K562 (cell line): ENCODE data around the gene PTPRE. TPM values are rescaled to one million over a fixed set of nuclear protein-coding genes. Genes with fewer than 3 reads are reported as not detected.

Experiments
- ATAC-seq: fragments of 200-7000 bp; cut with Tn5 transposase; 3 replicates; pipeline ENCODE4 v1.9.1; 2020; ENCODE audit warnings: moderate library complexity
- BruUV-seq: library from RNA; stranded (reverse); fragments of 400-500 nt; replicated peaks from 2 replicates; lab custom pipeline; 2021; lab: Mats Ljungman, UMichigan
- CTCF ChIA-PET: fragments of 300-600 bp; formaldehyde crosslinking; extraction: SDS; loops from one replicate; lab custom pipeline; 2021; ENCODE audit warnings: low intra/inter-chr PET ratio; lab: Yijun Ruan, JAX
- POLR2A ChIA-PET: fragments of 300-600, 350-650 bp; sonication (Branson Sonifier 250); formaldehyde crosslinking; extraction: SDS; loops from one replicate; lab custom pipeline; 2021; ENCODE audit warnings: antibody characterized with exemption, inconsistent platforms; lab: Yijun Ruan, JAX
- DNase-seq, 4 experiments: peaks; one replicate each; pipeline versions ENCODE4 v3.0.0 to v3.0.0-alpha.2; 2011 to 2018; ENCODE audit warnings: low spot score in 3 of 4, mixed read lengths in 3 of 4; ENCODE audit errors: extremely low read depth in 1 of 4
- FAIRE-seq: peaks from 2 replicates; lab custom pipeline; 2011; peaks lifted over from hg19 to GRCh38; lab: Jason Lieb, UNC
- H2AFZ ChIP-seq: 2 replicates; pipeline ENCODE4 v1.6.0; 2011; ENCODE audit warnings: low read depth, low read length, control low read depth, inconsistent platforms
- H3K27ac ChIP-seq: fragments of 200-600 bp; 3 replicates; pipeline ENCODE4 v1.8.0; 2011; ENCODE audit warnings: low read depth, mild to moderate bottlenecking, control low read depth, inconsistent platforms, low read length, moderate library complexity, mixed read lengths; ENCODE audit errors: extremely low read depth
- H3K27me3 ChIP-seq, 2 experiments: fragments of 300-600 bp in 1 of 2; 2 replicates in 1 of 2; 3 replicates in 1 of 2; pipeline versions ENCODE4 v1.6.0 to v1.8.0; 2011; ENCODE audit warnings: inconsistent platforms in 2 of 2, low read length in 2 of 2, mild to moderate bottlenecking in 1 of 2, mixed read lengths in 1 of 2, moderate library complexity in 1 of 2; ENCODE audit not compliant: control insufficient read depth in 2 of 2, insufficient read depth in 2 of 2
- H3K36me3 ChIP-seq: fragments of 300-600 bp; 3 replicates; pipeline ENCODE4 v1.8.0; 2011; ENCODE audit warnings: mild to moderate bottlenecking, low read length, inconsistent platforms; ENCODE audit not compliant: control insufficient read depth, insufficient read depth
- H3K4me1 ChIP-seq, 2 experiments: fragments of 200-600 bp in 1 of 2; replicated peaks in 1 of 2; 2 replicates in 1 of 2; 3 replicates in 1 of 2; pipeline versions ENCODE4 v1.5.1 to v1.8.0; 2011; ENCODE audit warnings: inconsistent platforms in 2 of 2, low read length in 2 of 2, mild to moderate bottlenecking in 1 of 2, mixed read lengths in 1 of 2, moderate library complexity in 1 of 2; ENCODE audit not compliant: control insufficient read depth in 2 of 2, insufficient read depth in 2 of 2
- H3K4me2 ChIP-seq: 2 replicates; pipeline ENCODE4 v1.6.1; 2011; ENCODE audit warnings: low read length, control low read depth, inconsistent platforms, mixed read lengths; ENCODE audit not compliant: insufficient read depth
- H3K4me3 ChIP-seq: fragments of 200-600 bp; sonication (generic), shearing (Covaris generic); 2 replicates; pipeline ENCODE4 v1.5.1; 2016; ENCODE audit warnings: control low read depth, inconsistent platforms
- H3K79me2 ChIP-seq: fragments of 200-600 bp; 3 replicates; pipeline ENCODE4 v1.8.0; 2011; ENCODE audit warnings: low read length, inconsistent platforms; ENCODE audit not compliant: control insufficient read depth, insufficient read depth
- H3K9ac ChIP-seq, 2 experiments: 2 replicates each; pipeline versions ENCODE4 v1.6.0 to v1.6.1; 2011; ENCODE audit warnings: low read depth in 2 of 2, low read length in 2 of 2, control low read depth in 1 of 2, inconsistent platforms in 1 of 2, mild to moderate bottlenecking in 1 of 2, mixed read lengths in 1 of 2; ENCODE audit not compliant: insufficient read depth in 1 of 2
- H3K9me1 ChIP-seq: one replicate; pipeline ENCODE4 v1.6.0; 2011; ENCODE audit warnings: inconsistent platforms, mild to moderate bottlenecking, low read length, moderate library complexity; ENCODE audit not compliant: control insufficient read depth, insufficient read depth
- H3K9me3 ChIP-seq: replicated peaks from 2 replicates; pipeline ENCODE4 v1.5.1; 2011; ENCODE audit warnings: low read depth, low read length, inconsistent platforms; ENCODE audit not compliant: control insufficient read depth, insufficient read depth
- H4K20me1 ChIP-seq: replicated peaks from 2 replicates; pipeline ENCODE4 v1.6.1; 2011; ENCODE audit warnings: low read length, inconsistent platforms, mixed read lengths; ENCODE audit not compliant: control insufficient read depth, insufficient read depth
- BHLHE40 ChIP-seq: IDR thresholded peaks from 2 replicates; pipeline ENCODE4 v1.6.1; 2011; ENCODE audit warnings: low read length, improper control_type of control experiment
- BMI1 ChIP-seq: fragments of 150-350 bp; IDR thresholded peaks from 2 replicates; pipeline ENCODE4 v1.6.1; 2014; ENCODE audit warnings: low read length
- CSDE1 ChIP-seq, 2 experiments: fragments of 450-650 bp; IDR thresholded peaks; 2 replicates each; pipeline ENCODE4 v1.6.1; 2016; ENCODE audit warnings: mild to moderate bottlenecking in 1 of 2
- MCM3 ChIP-seq: fragments of 450-650 bp; IDR thresholded peaks from 2 replicates; pipeline ENCODE4 v1.6.1; 2016
- MED1 ChIP-seq: sonication (generic); formaldehyde crosslinking; IDR thresholded peaks from 2 replicates; pipeline ENCODE4 v1.8.1; 2023; ENCODE audit warnings: missing genetic modification reagents, borderline replicate concordance
- NFXL1 ChIP-seq: fragments of 450-650 bp; formaldehyde crosslinking; IDR thresholded peaks from 2 replicates; pipeline ENCODE4 v1.4.0; 2021; ENCODE audit warnings: mild to moderate bottlenecking
- NRF1 ChIP-seq, 2 experiments: fragments of 450-650 bp; IDR thresholded peaks in 1 of 2; conservative IDR thresholded peaks in 1 of 2; 2 replicates each; pipeline ENCODE4 v1.6.1; 2014; ENCODE audit warnings: mild to moderate bottlenecking in 2 of 2
- PRMT5 ChIP-seq: sonication (generic); formaldehyde crosslinking; IDR thresholded peaks from 2 replicates; pipeline ENCODE4 v1.5.0; 2020; ENCODE audit warnings: missing genetic modification reagents
- SRSF1 ChIP-seq: fragments of 200-400 bp; formaldehyde crosslinking; IDR thresholded peaks from 2 replicates; pipeline ENCODE4 v1.6.1; 2017; ENCODE audit warnings: mild to moderate bottlenecking, low read depth, low read length, moderate library complexity
- TAF1 ChIP-seq: IDR thresholded peaks from 2 replicates; pipeline ENCODE4 v1.6.1; 2011; ENCODE audit warnings: mild to moderate bottlenecking, low read length, moderate library complexity; ENCODE audit not compliant: insufficient read depth, control insufficient read depth, severe bottlenecking; ENCODE audit errors: extremely low read depth
- TCF7 ChIP-seq: sonication (generic); IDR thresholded peaks from 2 replicates; pipeline ENCODE4 v1.6.1; 2016; ENCODE audit warnings: antibody characterized with exemption, borderline replicate concordance
- ZNF347 ChIP-seq: fragments of 450-650 bp; formaldehyde crosslinking; IDR thresholded peaks from 2 replicates; pipeline ENCODE4 v1.4.0; 2020; ENCODE audit warnings: low read depth, mild to moderate bottlenecking, moderate library complexity
- ZNF589 ChIP-seq: fragments of 200-800 bp; sonication (Bioruptor generic); IDR thresholded peaks from 2 replicates; pipeline ENCODE4 v1.6.1; 2016; ENCODE audit warnings: low read depth, missing genetic modification characterization, missing compliant biosample characterization
- ZNF75A ChIP-seq: fragments of 450-650 bp; formaldehyde crosslinking; IDR thresholded peaks from 2 replicates; pipeline ENCODE4 v1.4.0; 2020; ENCODE audit warnings: mild to moderate bottlenecking
- ZNF77 ChIP-seq: fragments of 250-450 bp; sonication (Bioruptor Pico); IDR thresholded peaks from 2 replicates; pipeline ENCODE4 v1.5.0; 2020
- ZNF778 ChIP-seq: fragments of 450-650 bp; formaldehyde crosslinking; IDR thresholded peaks from 2 replicates; pipeline ENCODE4 v1.4.0; 2020; ENCODE audit warnings: mild to moderate bottlenecking, moderate library complexity
- WGBS: fragments of 100-300 bp; shearing (Covaris generic); methylation state at CpG from one replicate; pipeline ENCODE4 v1.1.6; 2016; ENCODE audit warnings: low coverage, mixed read lengths; ENCODE audit not compliant: insufficient coverage; ENCODE audit errors: missing lambda C conversion rate; 5-methylcytosine and 5-hydroxymethylcytosine counted together
- in situ Hi-C: fragments of 300-500 bp; cut with MboI; formaldehyde crosslinking; loops from 4 replicates; pipeline ENCODE4 v1.15.0; 2018; ENCODE audit warnings: inconsistent platforms, mixed read lengths
- intact Hi-C: fragments of 100-400 bp; cut with micrococcal nuclease; formaldehyde crosslinking; loops from 2 replicates; pipeline ENCODE4 v1.14.2; 2022
- polyA plus RNA-seq, 8 experiments: library from polyadenylated mRNA; depleted of rRNA in 4 of 8; stranded (reverse) in 5 of 8; unstranded in 3 of 8; fragments of >200 nt; fragmentation: Nextera tagmentation in 2 of 8; fragmentation: Illumina TruSeq in 1 of 8; extraction: Ambion mirVana in 2 of 8; extraction: Trizol in 1 of 8; gene quantifications; 2 replicates each; pipeline versions ENCODE4 v1.2.1 to v1.2.3, GENCODE V29; 2011 to 2014; ENCODE audit warnings: inconsistent platforms in 1 of 8, missing spikeins in 1 of 8
- total RNA-seq, 7 experiments: library from RNA; depleted of rRNA in 6 of 7; stranded (reverse); fragments of >200 nt in 6 of 7; fragmentation: Illumina TruSeq in 2 of 7; extraction: Trizol in 2 of 7; gene quantifications; 2 replicates each; pipeline versions ENCODE4 v1.2.1 to v1.2.3, GENCODE V29; 2011 to 2021; ENCODE audit warnings: low replicate concordance in 1 of 7
- TF ChIP-seq, protein P1 (sequence below): fragments of 250-450 bp; sonication (Bioruptor Pico); IDR thresholded peaks from 2 replicates; pipeline ENCODE4 v1.4.0; 2020; ENCODE audit warnings: borderline replicate concordance
- TF ChIP-seq, protein P2 (sequence below): sonication (generic); formaldehyde crosslinking; IDR thresholded peaks from 2 replicates; pipeline ENCODE4 v1.8.0; 2022; ENCODE audit warnings: mild to moderate bottlenecking, low read depth, missing genetic modification reagents
- TF ChIP-seq, protein P3 (sequence below): fragments of 450-650 bp; formaldehyde crosslinking; IDR thresholded peaks from 2 replicates; pipeline ENCODE4 v1.4.0; 2020; ENCODE audit warnings: mild to moderate bottlenecking, moderate library complexity

Gene PTPRE
- total and polyA plus RNA-seq, 9 of the 15 experiments (the other 6 are each of a cell fraction or from before 2014, with no cell fraction given): 0.01 to 0.13 (median 0.04) TPM; not detected in 4

DNA sequence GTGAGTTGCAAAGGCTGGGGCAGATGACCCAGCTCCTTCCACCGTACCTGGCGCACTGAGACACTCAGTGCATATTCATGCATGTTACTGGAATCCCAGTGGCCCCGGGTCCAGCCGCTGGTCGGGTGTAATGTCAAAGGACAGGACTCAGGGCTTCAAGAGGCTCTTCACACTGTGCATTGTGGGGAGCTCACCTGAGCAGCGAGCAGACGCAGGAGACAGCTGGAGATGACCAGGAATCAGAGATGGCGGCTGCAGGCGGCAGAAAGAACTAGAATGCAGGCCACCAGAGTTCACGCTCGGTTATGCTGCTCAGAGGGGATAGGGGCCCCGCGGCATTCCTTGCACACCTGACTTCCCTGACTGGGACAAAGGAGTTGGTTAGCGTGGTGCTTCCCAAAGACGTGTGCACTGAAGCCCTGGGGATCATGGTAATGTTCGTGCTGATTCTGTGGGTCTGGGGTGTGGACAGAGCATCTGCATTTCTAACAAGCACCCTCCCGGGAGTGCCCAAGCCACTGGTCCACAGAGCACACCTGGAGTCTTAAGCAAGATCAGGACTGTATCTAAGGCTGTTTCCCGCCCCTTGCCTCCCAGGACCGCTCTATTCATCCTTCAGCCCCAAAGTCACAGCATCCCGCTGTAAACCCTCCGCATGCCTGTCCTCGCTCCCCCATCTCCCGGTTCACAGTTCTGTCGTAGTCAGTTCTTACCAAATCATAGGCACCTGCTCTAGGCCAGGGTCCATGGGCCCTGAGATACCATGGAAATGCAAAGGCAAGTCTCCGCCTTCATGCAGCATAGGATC, 148.4 kb downstream of the PTPRE start:
- Histone ChIP-seq H3K4me2 (no peak overlapping the region), H2AFZ (no peak overlapping the region), H3K27ac (no peak overlapping the region), H3K27me3 (peaks cover 0 to 40% of the 10 kb centered on the region in 2 experiments; a peak in 3 of 5 replicates), H3K79me2 (no peaks in the 10 kb centered on the region), H3K9me3 (no peaks in the 10 kb centered on the region), H4K20me1 (no peaks in the 10 kb centered on the region), H3K4me1 (no peaks in the 10 kb centered on the region)
- DNase-seq (no peak), FAIRE-seq (no peak)
- CTCF ChIA-PET: no interaction called here
- BruUV-seq: no TSS peak
- POLR2A ChIA-PET: no interaction called here
- in situ Hi-C loops: no loop called here
- 2% methylated on average over 18 of the region's 25 CpGs for WGBS
- TF ChIP-seq CSDE1 (IDR thresholded peaks at IDR 0.05) (no peak), ZNF77 (CRISPR knock-in tag) (no peak), BMI1 (no peak), PRMT5 (CRISPR knock-in tag) (no peak), ZNF589 (CRISPR knock-in tag) (no peak), SRSF1 (no peak), BHLHE40 (no peak), TCF7 (no peak), ZNF778 (no peak), NRF1 (conservative IDR thresholded peaks at IDR 0.05 in 1 of 2, IDR thresholded peaks at IDR 0.05 in 1 of 2) (no peak), MED1 (CRISPR knock-in tag) (no peak), ZNF75A (CRISPR knock-in tag) (no peak), NFXL1 (CRISPR knock-in tag) (no peak), TAF1 (no peak), ZNF347 (CRISPR knock-in tag) (no peak), MCM3 (no peak)
- TF ChIP-seq, protein P1, sequence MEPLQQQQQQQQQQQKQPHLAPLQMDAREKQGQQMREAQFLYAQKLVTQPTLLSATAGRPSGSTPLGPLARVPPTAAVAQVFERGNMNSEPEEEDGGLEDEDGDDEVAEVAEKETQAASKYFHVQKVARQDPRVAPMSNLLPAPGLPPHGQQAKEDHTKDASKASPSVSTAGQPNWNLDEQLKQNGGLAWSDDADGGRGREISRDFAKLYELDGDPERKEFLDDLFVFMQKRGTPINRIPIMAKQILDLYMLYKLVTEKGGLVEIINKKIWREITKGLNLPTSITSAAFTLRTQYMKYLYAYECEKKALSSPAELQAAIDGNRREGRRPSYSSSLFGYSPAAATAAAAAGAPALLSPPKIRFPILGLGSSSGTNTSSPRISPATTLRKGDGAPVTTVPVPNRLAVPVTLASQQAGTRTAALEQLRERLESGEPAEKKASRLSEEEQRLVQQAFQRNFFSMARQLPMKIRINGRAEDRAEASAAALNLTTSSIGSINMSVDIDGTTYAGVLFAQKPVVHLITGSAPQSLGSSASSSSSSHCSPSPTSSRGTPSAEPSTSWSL (CRISPR knock-in tag): no peak
- TF ChIP-seq, protein P2, sequence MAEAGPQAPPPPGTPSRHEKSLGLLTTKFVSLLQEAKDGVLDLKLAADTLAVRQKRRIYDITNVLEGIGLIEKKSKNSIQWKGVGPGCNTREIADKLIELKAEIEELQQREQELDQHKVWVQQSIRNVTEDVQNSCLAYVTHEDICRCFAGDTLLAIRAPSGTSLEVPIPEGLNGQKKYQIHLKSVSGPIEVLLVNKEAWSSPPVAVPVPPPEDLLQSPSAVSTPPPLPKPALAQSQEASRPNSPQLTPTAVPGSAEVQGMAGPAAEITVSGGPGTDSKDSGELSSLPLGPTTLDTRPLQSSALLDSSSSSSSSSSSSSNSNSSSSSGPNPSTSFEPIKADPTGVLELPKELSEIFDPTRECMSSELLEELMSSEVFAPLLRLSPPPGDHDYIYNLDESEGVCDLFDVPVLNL: no peak
- TF ChIP-seq, protein P3, sequence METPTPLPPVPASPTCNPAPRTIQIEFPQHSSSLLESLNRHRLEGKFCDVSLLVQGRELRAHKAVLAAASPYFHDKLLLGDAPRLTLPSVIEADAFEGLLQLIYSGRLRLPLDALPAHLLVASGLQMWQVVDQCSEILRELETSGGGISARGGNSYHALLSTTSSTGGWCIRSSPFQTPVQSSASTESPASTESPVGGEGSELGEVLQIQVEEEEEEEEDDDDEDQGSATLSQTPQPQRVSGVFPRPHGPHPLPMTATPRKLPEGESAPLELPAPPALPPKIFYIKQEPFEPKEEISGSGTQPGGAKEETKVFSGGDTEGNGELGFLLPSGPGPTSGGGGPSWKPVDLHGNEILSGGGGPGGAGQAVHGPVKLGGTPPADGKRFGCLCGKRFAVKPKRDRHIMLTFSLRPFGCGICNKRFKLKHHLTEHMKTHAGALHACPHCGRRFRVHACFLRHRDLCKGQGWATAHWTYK: no peak
- TF ChIP-seq, all 486 proteins: peak for 0
- Histone ChIP-seq H3K4me3 (no peak overlapping the region), H3K36me3 (no peaks in the 10 kb centered on the region), H3K9me1 (no peaks in the 10 kb centered on the region), H3K9ac (no peak overlapping the region)
- intact Hi-C loops: no loop called here
- ATAC-seq: no peak
